DND-41 (cell line): ENCODE measurements around the gene FOXD4L1.
"Not testable (repeated sequence)": the region's sequence is repeated elsewhere in the genome, so short reads cannot be mapped to it uniquely, and the experiment has no call there.

ENCODE experiments used
- CTCF ChIP-seq: IDR thresholded peaks from 2 replicates; pipeline ENCODE4 v1.5.1; 2012; ENCODE audit warnings: borderline replicate concordance, low read length, moderate library complexity, mild to moderate bottlenecking; ENCODE audit not compliant: poor library complexity, severe bottlenecking; ENCODE audit errors: extremely low read depth
- EZH2 ChIP-seq: IDR thresholded peaks from 3 replicates; pipeline ENCODE4 v1.6.1; 2012; ENCODE audit warnings: borderline replicate concordance, low read depth, mild to moderate bottlenecking, moderate library complexity, low read length, inconsistent platforms; ENCODE audit not compliant: severe bottlenecking

GRCh38 chr2:113521492-113521891, 23.0 kb downstream of the FOXD4L1 start:
- not testable (repeated sequence) for TF ChIP-seq CTCF, EZH2
